Amniotic epithelial cell (primary cell): ENCODE results near the gene TRERF1.
"Not testable (repeated sequence)": the region's sequence is repeated elsewhere in the genome, so short reads cannot be mapped to it uniquely, and the experiment has no call there.

Experiments
- DNase-seq: peaks from one replicate; pipeline ENCODE4 v3.0.0-alpha.2; 2010; ENCODE audit warnings: low read depth

Gene TRERF1

GRCh38 chr6:42222448-42222847 lies 229.3 kb downstream of the TRERF1 start:
- DNase-seq: no peak

- DNase-seq: no peak
These were observed 230.2 kb downstream of the TRERF1 start for GRCh38 chr6:42221546-42221945.

GRCh38 chr6:42220807-42221206 lies 230.9 kb downstream of the TRERF1 start:
- DNase-seq: no peak

GRCh38 chr6:42217519-42218367 lies 234.0 kb downstream of the TRERF1 start, which contains the start of gene MRPS10:
MRPS10 (minus strand) TSS chr6:42217861; CDS start chr6:42217849, 12 bp downstream.
- peak; percentile 95 for DNase-seq

- DNase-seq: no peak
These were observed 234.6 kb downstream of the TRERF1 start for GRCh38 chr6:42217157-42217518.

GRCh38 chr6:42216495-42216894 lies 235.2 kb downstream of the TRERF1 start:
- not testable (repeated sequence) for DNase-seq

GRCh38 chr6:42212442-42212841 lies 239.3 kb downstream of the TRERF1 start:
- no peak for DNase-seq

GRCh38 chr6:42211726-42212125 lies 240.0 kb downstream of the TRERF1 start:
- DNase-seq: no peak

- no peak for DNase-seq
These were observed 241.2 kb downstream of the TRERF1 start for GRCh38 chr6:42210551-42210950.

GRCh38 chr6:42207559-42207958 lies 244.2 kb downstream of the TRERF1 start:
- not testable (repeated sequence) for DNase-seq

GRCh38 chr6:42204768-42205282 lies 246.9 kb downstream of the TRERF1 start:
- DNase-seq: no peak

- DNase-seq: no peak
These were observed 248.5 kb downstream of the TRERF1 start for GRCh38 chr6:42203183-42203582.

- not testable (repeated sequence) for DNase-seq
These were observed 249.4 kb downstream of the TRERF1 start for GRCh38 chr6:42202131-42202915.

- peak; percentile 70 for DNase-seq
These were observed 250.3 kb downstream of the TRERF1 start for GRCh38 chr6:42201382-42201781.

GRCh38 chr6:42200035-42200434 lies 251.7 kb downstream of the TRERF1 start:
- DNase-seq: peak; percentile 86

- peak; percentile 82 for DNase-seq
These were observed 252.4 kb downstream of the TRERF1 start for GRCh38 chr6:42199106-42199981.

- peak; percentile 97 for DNase-seq
These were observed 254.0 kb downstream of the TRERF1 start for GRCh38 chr6:42197555-42198362.

- no peak for DNase-seq
These were observed 256.3 kb downstream of the TRERF1 start for GRCh38 chr6:42195415-42195814.

GRCh38 chr6:42194056-42194455 lies 257.7 kb downstream of the TRERF1 start:
- no peak for DNase-seq

- peak; percentile 50 for DNase-seq
These were observed 258.2 kb downstream of the TRERF1 start for GRCh38 chr6:42193491-42193894.

GRCh38 chr6:42192385-42192784 lies 259.3 kb downstream of the TRERF1 start:
- DNase-seq: not testable (repeated sequence)
